ENCODE results near the gene DDAH1.

Gene DDAH1

DNA sequence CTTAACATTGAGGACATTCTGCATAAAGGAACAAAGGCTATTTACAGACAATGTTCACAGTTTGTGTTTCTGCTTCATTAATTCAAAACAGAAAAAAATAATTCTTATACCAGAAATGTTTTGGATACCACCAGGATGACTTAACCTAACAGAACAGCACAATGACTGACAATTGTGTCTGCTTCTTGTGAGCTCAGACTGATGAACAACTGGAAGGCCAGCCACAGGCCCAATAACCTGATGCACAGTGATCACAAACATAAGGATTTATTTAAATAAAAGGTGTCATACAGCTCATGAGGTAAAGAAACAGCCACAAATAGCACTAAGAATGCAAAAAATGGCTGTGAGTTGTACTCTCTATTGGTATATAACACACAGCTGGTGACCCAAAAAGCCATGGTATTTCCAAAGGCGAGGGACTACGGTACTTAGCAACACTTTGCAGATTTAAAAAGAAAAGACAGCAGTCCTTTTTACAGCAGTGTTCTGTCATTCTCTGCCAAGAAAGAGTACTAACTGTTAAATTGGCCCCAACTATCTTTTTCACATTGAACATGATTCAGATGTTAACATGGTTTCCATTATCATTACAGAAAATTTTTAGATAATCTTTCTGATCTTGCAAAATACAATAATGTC lies 32.1 kb upstream of the DDAH1 start:
- DNase-seq, result no peak
- H3K4me1 ChIP-seq (ENCODE audit: control extremely low read depth in 1 of 4, control insufficient read depth in 4 of 4, insufficient read depth in 4 of 4, low read length in 3 of 4), result no peaks in the 10 kb centered on the region
- no peaks in the 10 kb centered on the region for H3K27me3 ChIP-seq (replicated peaks in 2 of 5; ENCODE audit: control insufficient read depth in 4 of 5, insufficient read depth in 5 of 5, low read length in 4 of 5)
- H3K9me3 ChIP-seq (ENCODE audit: control extremely low read depth in 1 of 5, control insufficient read depth in 4 of 5, insufficient read depth in 2 of 5, low read depth in 1 of 5, low read length in 4 of 5), result peaks cover 0 to 7% (median 3%) of the 10 kb centered on the region in 5 experiments
- no peaks in the 10 kb centered on the region for H3K36me3 ChIP-seq (ENCODE audit: control insufficient read depth in 4 of 4, insufficient read depth in 4 of 4, low read length in 3 of 4)
- POLR2A ChIA-PET, result no interaction called here
- WGBS (ENCODE audit: insufficient coverage), result 100% methylated on average over 2 of the region's 2 CpGs
- no peak overlapping the region for H3K4me3 ChIP-seq (ENCODE audit: control insufficient read depth in 1 of 7, extremely low read depth in 1 of 7, insufficient read depth in 4 of 7, low read depth in 2 of 7, low read length in 6 of 7)
- no peak overlapping the region for H3K27ac ChIP-seq (ENCODE audit: insufficient read depth in 1 of 2, low read depth in 1 of 2, low read length in 2 of 2, poor library complexity in 1 of 2, severe bottlenecking in 2 of 2)
- CTCF ChIA-PET, result interaction anchor here (1.4 kb wide), 1 partner anchor 186 kb away, joined by 3 read pairs; no protein-coding TSS in a partner anchor

DNA sequence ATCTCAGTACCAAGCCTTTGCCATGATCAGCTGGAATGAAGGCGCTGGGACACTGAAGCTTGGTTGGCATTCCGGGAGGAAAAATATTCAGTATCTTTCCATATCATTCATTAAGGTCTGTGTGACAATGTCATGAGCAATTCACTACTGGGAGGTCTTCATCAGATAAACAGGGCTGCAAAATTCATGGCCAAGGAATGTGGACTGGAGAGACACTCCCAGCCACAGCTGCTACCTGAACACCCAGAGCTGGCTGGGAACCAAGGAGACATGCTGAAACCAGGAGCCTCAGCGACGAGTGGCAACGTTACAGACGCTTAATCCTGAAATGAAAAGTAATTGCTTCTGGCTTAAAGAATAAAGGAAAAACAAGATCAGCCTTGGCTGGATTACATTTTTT lies 30.6 kb upstream of the DDAH1 start:
- CTCF ChIA-PET, result no interaction called here
- no peak for DNase-seq
- 100% methylated on average over 4 of the region's 6 CpGs for WGBS (ENCODE audit: insufficient coverage)

DNA sequence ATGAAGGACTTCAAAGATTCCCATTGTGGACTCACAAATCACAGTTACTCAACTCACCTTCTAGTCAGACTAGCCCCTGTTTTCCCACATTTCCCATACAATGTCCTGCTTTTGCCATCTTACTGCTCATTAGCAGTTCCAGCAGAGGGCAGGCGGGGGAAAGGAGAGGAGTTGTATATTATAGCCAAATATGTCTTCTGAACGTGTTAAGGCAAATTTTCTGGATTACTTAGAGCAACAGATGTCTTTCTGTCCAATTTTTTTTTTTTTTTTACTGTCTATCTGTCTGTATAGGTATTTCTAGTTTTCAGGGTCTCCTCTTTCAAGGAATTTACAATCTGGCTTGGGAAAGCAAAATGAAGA lies 29.9 kb upstream of the DDAH1 start:
- Histone ChIP-seq H3K36me3 (ENCODE audit: control insufficient read depth in 4 of 4, insufficient read depth in 4 of 4, low read length in 3 of 4) (no peaks in the 10 kb centered on the region), H3K9me3 (ENCODE audit: control extremely low read depth in 1 of 5, control insufficient read depth in 4 of 5, insufficient read depth in 2 of 5, low read depth in 1 of 5, low read length in 4 of 5) (no peaks in the 10 kb centered on the region), H3K4me3 (ENCODE audit: control insufficient read depth in 1 of 7, extremely low read depth in 1 of 7, insufficient read depth in 4 of 7, low read depth in 2 of 7, low read length in 6 of 7) (no peak overlapping the region), H3K27ac (ENCODE audit: insufficient read depth in 1 of 2, low read depth in 1 of 2, low read length in 2 of 2, poor library complexity in 1 of 2, severe bottlenecking in 2 of 2) (no peak overlapping the region), H3K4me1 (ENCODE audit: control extremely low read depth in 1 of 4, control insufficient read depth in 4 of 4, insufficient read depth in 4 of 4, low read length in 3 of 4) (peaks cover 0 to 7% (median 2%) of the 10 kb centered on the region in 4 experiments), H3K27me3 (replicated peaks in 2 of 5; ENCODE audit: control insufficient read depth in 4 of 5, insufficient read depth in 5 of 5, low read length in 4 of 5) (no peaks in the 10 kb centered on the region)
- CTCF ChIA-PET, result no interaction called here
- POLR2A ChIA-PET, result no interaction called here
- DNase-seq, result no peak
- WGBS (ENCODE audit: insufficient coverage), result no CpG with 5 or more reads among the region's 2 CpGs

More for the DNA sequence above, 30.6 kb upstream of the DDAH1 start:
- peaks cover 0 to 3% (median 1%) of the 10 kb centered on the region in 4 experiments for H3K4me1 ChIP-seq (ENCODE audit: control extremely low read depth in 1 of 4, control insufficient read depth in 4 of 4, insufficient read depth in 4 of 4, low read length in 3 of 4)
- H3K27ac ChIP-seq (ENCODE audit: insufficient read depth in 1 of 2, low read depth in 1 of 2, low read length in 2 of 2, poor library complexity in 1 of 2, severe bottlenecking in 2 of 2), result no peak overlapping the region
- H3K4me3 ChIP-seq (ENCODE audit: control insufficient read depth in 1 of 7, extremely low read depth in 1 of 7, insufficient read depth in 4 of 7, low read depth in 2 of 7, low read length in 6 of 7), result no peak overlapping the region
- POLR2A ChIA-PET, result no interaction called here
- H3K27me3 ChIP-seq (replicated peaks in 2 of 5; ENCODE audit: control insufficient read depth in 4 of 5, insufficient read depth in 5 of 5, low read length in 4 of 5), result no peaks in the 10 kb centered on the region
- H3K9me3 ChIP-seq (ENCODE audit: control extremely low read depth in 1 of 5, control insufficient read depth in 4 of 5, insufficient read depth in 2 of 5, low read depth in 1 of 5, low read length in 4 of 5), result peaks cover 0 to 1% (median 0%) of the 10 kb centered on the region in 5 experiments
- no peaks in the 10 kb centered on the region for H3K36me3 ChIP-seq (ENCODE audit: control insufficient read depth in 4 of 4, insufficient read depth in 4 of 4, low read length in 3 of 4)

DNA sequence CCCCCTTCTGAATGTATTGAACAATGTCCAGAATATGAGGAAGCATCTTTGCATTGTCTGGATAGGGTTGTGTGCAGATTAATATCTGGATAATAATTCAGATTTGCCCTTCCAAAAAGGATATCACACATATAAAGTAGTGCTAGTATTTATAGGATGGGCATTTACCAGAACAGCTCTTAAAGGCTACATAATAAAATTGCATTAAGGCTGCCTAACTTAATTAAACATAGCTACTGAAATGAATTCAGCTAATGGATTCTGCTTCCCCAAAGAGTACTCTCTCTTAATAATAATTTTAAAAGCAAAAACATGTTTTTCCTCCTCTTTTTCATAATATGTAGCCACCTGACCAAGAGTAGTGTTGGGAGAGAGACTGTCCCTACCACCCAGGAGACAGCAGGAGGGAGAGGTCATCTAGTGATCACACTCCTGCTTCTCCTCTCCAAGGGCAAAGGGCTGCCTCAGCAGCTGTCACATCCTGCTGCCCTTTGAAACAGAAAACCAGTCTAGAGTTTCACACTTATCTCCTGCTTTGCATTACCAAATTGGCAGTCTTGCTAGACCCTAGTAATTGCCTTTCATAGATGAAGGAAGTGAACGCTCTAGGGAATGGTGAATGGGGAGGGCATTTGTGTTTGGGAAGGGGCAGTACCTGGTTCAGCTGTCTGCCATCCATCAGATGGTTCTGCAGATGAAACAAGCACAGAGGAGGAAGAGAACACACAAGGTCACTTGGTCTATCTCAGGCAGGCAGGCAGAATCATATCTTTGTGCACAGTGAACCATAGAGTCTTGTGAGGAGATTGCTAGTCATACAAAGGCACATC lies 29.3 kb upstream of the DDAH1 start:
- 100% methylated on average over 1 of the region's 1 CpG for WGBS (ENCODE audit: insufficient coverage)

DNA sequence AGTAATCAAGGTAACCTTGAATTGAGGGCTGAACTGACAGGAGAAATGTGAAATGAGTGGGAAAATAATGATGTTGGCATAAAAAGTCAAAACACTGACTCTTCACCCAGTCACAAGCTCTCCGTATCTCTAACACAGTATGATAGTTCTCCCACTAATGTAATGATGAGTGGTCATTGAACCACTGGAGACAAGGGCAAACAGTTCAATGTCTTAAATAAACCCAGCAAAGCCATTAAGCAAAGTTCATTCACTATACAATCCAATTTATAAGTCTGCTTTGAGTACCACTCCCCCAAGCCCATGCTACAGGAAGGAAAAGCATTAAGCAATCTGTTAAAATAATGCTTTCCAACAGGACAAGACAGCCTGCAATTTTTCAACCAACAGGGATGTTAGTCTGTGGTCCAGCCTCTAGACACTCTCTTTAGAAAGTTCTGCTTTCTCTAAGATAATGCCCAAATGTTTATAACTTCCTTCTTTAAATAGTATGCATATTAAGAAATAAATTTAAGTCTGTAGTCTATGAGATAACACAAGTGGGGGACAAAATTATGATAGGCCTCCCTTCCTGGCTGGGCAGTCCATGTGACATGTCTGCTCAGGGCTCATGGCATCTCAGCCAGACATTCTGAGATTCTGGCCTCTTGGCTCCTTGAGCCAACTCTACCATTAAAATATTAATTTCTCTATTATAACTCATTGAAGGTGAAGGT lies 25.5 kb upstream of the DDAH1 start:
- POLR2A ChIA-PET, result no interaction called here
- CTCF ChIA-PET, result interaction anchor here (0.8 to 1.7 kb wide), 2 partner anchors 11 to 13 kb away, joined by 3 to 4 read pairs; no protein-coding TSS in a partner anchor
- H3K27me3 ChIP-seq (replicated peaks in 2 of 5; ENCODE audit: control insufficient read depth in 4 of 5, insufficient read depth in 5 of 5, low read length in 4 of 5), result no peaks in the 10 kb centered on the region
- no peak overlapping the region for H3K27ac ChIP-seq (ENCODE audit: insufficient read depth in 1 of 2, low read depth in 1 of 2, low read length in 2 of 2, poor library complexity in 1 of 2, severe bottlenecking in 2 of 2)
- WGBS (ENCODE audit: insufficient coverage), result no CpG with 5 or more reads among the region's 1 CpG
- no peak overlapping the region for H3K4me3 ChIP-seq (ENCODE audit: control insufficient read depth in 1 of 7, extremely low read depth in 1 of 7, insufficient read depth in 4 of 7, low read depth in 2 of 7, low read length in 6 of 7)
- no peaks in the 10 kb centered on the region for H3K36me3 ChIP-seq (ENCODE audit: control insufficient read depth in 4 of 4, insufficient read depth in 4 of 4, low read length in 3 of 4)
- no peaks in the 10 kb centered on the region for H3K9me3 ChIP-seq (ENCODE audit: control extremely low read depth in 1 of 5, control insufficient read depth in 4 of 5, insufficient read depth in 2 of 5, low read depth in 1 of 5, low read length in 4 of 5)
- H3K4me1 ChIP-seq (ENCODE audit: control extremely low read depth in 1 of 4, control insufficient read depth in 4 of 4, insufficient read depth in 4 of 4, low read length in 3 of 4), result peaks cover 0 to 7% (median 2%) of the 10 kb centered on the region in 4 experiments
- peak; percentile 2 to 64 (median 42) for DNase-seq

More for the DNA sequence above, 29.3 kb upstream of the DDAH1 start:
- Histone ChIP-seq H3K4me3 (ENCODE audit: control insufficient read depth in 1 of 7, extremely low read depth in 1 of 7, insufficient read depth in 4 of 7, low read depth in 2 of 7, low read length in 6 of 7) (no peak overlapping the region), H3K27ac (ENCODE audit: insufficient read depth in 1 of 2, low read depth in 1 of 2, low read length in 2 of 2, poor library complexity in 1 of 2, severe bottlenecking in 2 of 2) (no peak overlapping the region), H3K36me3 (ENCODE audit: control insufficient read depth in 4 of 4, insufficient read depth in 4 of 4, low read length in 3 of 4) (no peaks in the 10 kb centered on the region), H3K27me3 (replicated peaks in 2 of 5; ENCODE audit: control insufficient read depth in 4 of 5, insufficient read depth in 5 of 5, low read length in 4 of 5) (no peaks in the 10 kb centered on the region), H3K4me1 (ENCODE audit: control extremely low read depth in 1 of 4, control insufficient read depth in 4 of 4, insufficient read depth in 4 of 4, low read length in 3 of 4) (peaks cover 0 to 7% (median 2%) of the 10 kb centered on the region in 4 experiments), H3K9me3 (ENCODE audit: control extremely low read depth in 1 of 5, control insufficient read depth in 4 of 5, insufficient read depth in 2 of 5, low read depth in 1 of 5, low read length in 4 of 5) (no peaks in the 10 kb centered on the region)
- ChIA-PET POLR2A (no interaction called here), CTCF (no interaction called here)
- DNase-seq, result no peak

DNA sequence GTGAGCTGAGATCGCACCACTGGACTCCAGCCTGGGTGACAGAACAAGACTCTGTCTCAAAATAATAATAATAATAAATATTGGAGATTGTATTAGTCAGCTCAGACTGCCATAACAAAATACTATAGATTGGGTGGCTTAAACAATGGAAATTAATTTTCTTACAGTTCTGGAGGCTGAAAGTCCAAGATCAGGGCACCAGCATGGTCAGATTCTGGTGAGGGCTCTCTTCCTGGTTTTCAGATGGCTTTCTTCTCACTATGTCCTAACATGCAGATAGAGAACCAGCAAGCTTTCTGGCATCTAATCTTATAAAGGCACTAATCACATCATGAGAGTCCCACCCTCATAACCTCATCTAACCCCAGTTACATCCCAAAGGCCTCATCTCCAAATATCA lies 23.2 kb upstream of the DDAH1 start:
- ChIA-PET POLR2A (no interaction called here), CTCF (no interaction called here)
- Histone ChIP-seq H3K36me3 (ENCODE audit: control insufficient read depth in 4 of 4, insufficient read depth in 4 of 4, low read length in 3 of 4) (no peaks in the 10 kb centered on the region), H3K9me3 (ENCODE audit: control extremely low read depth in 1 of 5, control insufficient read depth in 4 of 5, insufficient read depth in 2 of 5, low read depth in 1 of 5, low read length in 4 of 5) (no peaks in the 10 kb centered on the region), H3K27me3 (replicated peaks in 2 of 5; ENCODE audit: control insufficient read depth in 4 of 5, insufficient read depth in 5 of 5, low read length in 4 of 5) (no peaks in the 10 kb centered on the region), H3K4me3 (ENCODE audit: control insufficient read depth in 1 of 7, extremely low read depth in 1 of 7, insufficient read depth in 4 of 7, low read depth in 2 of 7, low read length in 6 of 7) (no peak overlapping the region), H3K4me1 (ENCODE audit: control extremely low read depth in 1 of 4, control insufficient read depth in 4 of 4, insufficient read depth in 4 of 4, low read length in 3 of 4) (peaks cover 0 to 7% (median 2%) of the 10 kb centered on the region in 4 experiments), H3K27ac (ENCODE audit: insufficient read depth in 1 of 2, low read depth in 1 of 2, low read length in 2 of 2, poor library complexity in 1 of 2, severe bottlenecking in 2 of 2) (no peak overlapping the region)
- no CpG with 5 or more reads among the region's 1 CpG for WGBS (ENCODE audit: insufficient coverage)
- no peak for DNase-seq
